ENCODE data around the gene AGFG2.

GRCh38 chr7:100546129-100546925 is 7.3 kb downstream of the AGFG2 start:
- TF ChIP-seq CTCF (IDR thresholded peaks at IDR 0.05; ENCODE audit: low read depth, low read length, poor library complexity, severe bottlenecking) (no peak), EZH2phosphoT487 (IDR thresholded peaks at IDR 0.05; ENCODE audit: borderline replicate concordance, low read length) (no peak)

Measured in DOHH2 (cell line).